DOHH2 (cell line): ENCODE results near the gene ATP4A.

Experiments used
- CTCF ChIP-seq: fragments of 200-600 bp; sonication (generic); IDR thresholded peaks from one replicate; pipeline ENCODE4 v1.5.1; 2014; ENCODE audit warnings: antibody characterized with exemption, mild to moderate bottlenecking, low read depth, low read length; ENCODE audit not compliant: poor library complexity, severe bottlenecking
- EZH2phosphoT487 ChIP-seq: fragments of 200-600 bp; sonication (generic); IDR thresholded peaks from 2 replicates; pipeline ENCODE4 v1.6.1; 2017; ENCODE audit warnings: borderline replicate concordance, mild to moderate bottlenecking, antibody characterized with exemption, low read length, moderate library complexity, mixed read lengths

DNA sequence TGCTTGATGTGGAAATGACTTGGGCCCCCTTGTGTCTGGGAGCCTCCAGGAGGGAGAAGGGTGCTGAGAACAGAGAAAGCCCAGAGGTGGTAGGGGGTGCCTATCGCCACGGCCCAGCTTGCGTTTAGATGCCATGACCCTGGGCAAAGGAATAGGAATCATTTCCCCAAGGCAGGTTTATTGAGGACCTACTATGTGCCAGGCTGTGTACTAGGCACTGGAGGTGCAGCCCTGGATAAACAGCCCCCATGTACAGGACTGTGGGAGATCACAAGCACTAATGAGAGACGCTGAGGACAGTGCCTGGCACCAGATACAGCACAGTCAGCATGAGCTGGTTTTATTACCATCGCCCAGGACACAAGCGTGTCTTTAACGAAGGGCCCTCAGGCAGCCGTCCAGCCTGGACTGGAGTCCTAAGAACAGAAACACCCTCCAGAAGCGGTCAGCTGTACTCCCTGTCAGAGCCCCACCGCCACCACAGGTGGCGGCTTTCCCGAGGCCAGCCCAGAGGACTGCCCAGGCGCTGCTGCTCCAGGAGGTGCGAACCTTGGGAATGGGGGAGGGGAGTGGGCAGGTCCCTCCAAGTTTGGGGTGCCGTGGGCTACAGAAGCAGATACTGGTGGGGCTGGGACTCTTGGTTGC is 13.5 kb downstream of the ATP4A start:
- TF ChIP-seq CTCF = no peak
- TF ChIP-seq EZH2phosphoT487 = no peak
